Measurements from ENCODE around the gene MORN5. TPM values are rescaled to one million over a fixed set of nuclear protein-coding genes. Genes with fewer than 3 reads are reported as not detected.

Gene MORN5
- total RNA-seq, 2 experiments from 2014 or later = not detected

- Mint-ChIP-seq H3K9me3 (no peaks in the 10 kb centered on the region), H3K27ac (no peak overlapping the region), H3K4me3 (no peak overlapping the region), H3K36me3 (no peaks in the 10 kb centered on the region), H3K4me1 (peaks cover 15% of the 10 kb centered on the region), H3K27me3 (peaks cover 31% of the 10 kb centered on the region)
- no peak for DNase-seq
These were observed 38.3 kb upstream of the MORN5 start for GRCh38 chr9:122121391-122121790.

GRCh38 chr9:122121931-122122330 lies 37.8 kb upstream of the MORN5 start:
- Mint-ChIP-seq H3K4me1 (peaks cover 19% of the 10 kb centered on the region), H3K4me3 (no peak overlapping the region), H3K36me3 (no peaks in the 10 kb centered on the region), H3K27ac (no peak overlapping the region), H3K27me3 (peaks cover 35% of the 10 kb centered on the region), H3K9me3 (no peaks in the 10 kb centered on the region)
- DNase-seq = no peak

GRCh38 chr9:122122468-122122867 lies 37.2 kb upstream of the MORN5 start:
- no peaks in the 10 kb centered on the region for H3K36me3 Mint-ChIP-seq
- no peaks in the 10 kb centered on the region for H3K9me3 Mint-ChIP-seq
- H3K27me3 Mint-ChIP-seq = peaks cover 35% of the 10 kb centered on the region
- H3K4me3 Mint-ChIP-seq = no peak overlapping the region
- H3K4me1 Mint-ChIP-seq = peaks cover 21% of the 10 kb centered on the region
- no peak for DNase-seq
- no peak overlapping the region for H3K27ac Mint-ChIP-seq

GRCh38 chr9:122122903-122123632 lies 36.6 kb upstream of the MORN5 start:
- no peaks in the 10 kb centered on the region for H3K36me3 Mint-ChIP-seq
- H3K9me3 Mint-ChIP-seq = no peaks in the 10 kb centered on the region
- peak; percentile 68 for DNase-seq
- H3K27me3 Mint-ChIP-seq = peaks cover 35% of the 10 kb centered on the region
- H3K27ac Mint-ChIP-seq = no peak overlapping the region
- H3K4me3 Mint-ChIP-seq = no peak overlapping the region
- peaks cover 23% of the 10 kb centered on the region for H3K4me1 Mint-ChIP-seq

- H3K4me1 Mint-ChIP-seq = peaks cover 23% of the 10 kb centered on the region
- no peak overlapping the region for H3K27ac Mint-ChIP-seq
- H3K9me3 Mint-ChIP-seq = no peaks in the 10 kb centered on the region
- H3K36me3 Mint-ChIP-seq = no peaks in the 10 kb centered on the region
- peaks cover 35% of the 10 kb centered on the region for H3K27me3 Mint-ChIP-seq
- DNase-seq = no peak
- H3K4me3 Mint-ChIP-seq = no peak overlapping the region
These were observed 35.7 kb upstream of the MORN5 start for GRCh38 chr9:122124048-122124447.

GRCh38 chr9:122124528-122124927 lies 35.2 kb upstream of the MORN5 start:
- no peak for DNase-seq
- H3K9me3 Mint-ChIP-seq = no peaks in the 10 kb centered on the region
- no peaks in the 10 kb centered on the region for H3K36me3 Mint-ChIP-seq
- no peak overlapping the region for H3K27ac Mint-ChIP-seq
- H3K27me3 Mint-ChIP-seq = peaks cover 38% of the 10 kb centered on the region
- no peak overlapping the region for H3K4me3 Mint-ChIP-seq
- peaks cover 23% of the 10 kb centered on the region for H3K4me1 Mint-ChIP-seq

GRCh38 chr9:122125158-122125508 lies 34.6 kb upstream of the MORN5 start:
- Mint-ChIP-seq H3K27me3 (peaks cover 38% of the 10 kb centered on the region), H3K4me1 (peaks cover 23% of the 10 kb centered on the region), H3K27ac (no peak overlapping the region), H3K4me3 (no peak overlapping the region), H3K36me3 (no peaks in the 10 kb centered on the region), H3K9me3 (no peaks in the 10 kb centered on the region)
- peak; percentile 77 for DNase-seq

GRCh38 chr9:122125509-122126330 lies 34.0 kb upstream of the MORN5 start:
- H3K4me1 Mint-ChIP-seq = peaks cover 23% of the 10 kb centered on the region
- no peak overlapping the region for H3K27ac Mint-ChIP-seq
- no peak overlapping the region for H3K4me3 Mint-ChIP-seq
- no peaks in the 10 kb centered on the region for H3K36me3 Mint-ChIP-seq
- H3K27me3 Mint-ChIP-seq = peaks cover 38% of the 10 kb centered on the region
- DNase-seq = no peak
- H3K9me3 Mint-ChIP-seq = no peaks in the 10 kb centered on the region

GRCh38 chr9:122126331-122127261 lies 33.1 kb upstream of the MORN5 start:
- no peak for DNase-seq
- Mint-ChIP-seq H3K4me3 (peak overlapping the region; percentile 64), H3K36me3 (no peaks in the 10 kb centered on the region), H3K27ac (peak overlapping the region; percentile 5), H3K9me3 (no peaks in the 10 kb centered on the region), H3K27me3 (peaks cover 38% of the 10 kb centered on the region), H3K4me1 (peaks cover 23% of the 10 kb centered on the region)

- Mint-ChIP-seq H3K9me3 (no peaks in the 10 kb centered on the region), H3K4me1 (peaks cover 20% of the 10 kb centered on the region), H3K27ac (peak overlapping the region; percentile 1), H3K4me3 (no peak overlapping the region), H3K36me3 (no peaks in the 10 kb centered on the region), H3K27me3 (peaks cover 38% of the 10 kb centered on the region)
- DNase-seq = peak; percentile 32
These were observed 32.3 kb upstream of the MORN5 start for GRCh38 chr9:122127396-122127798.

GRCh38 chr9:122128007-122128968 lies 31.4 kb upstream of the MORN5 start:
- no peak overlapping the region for H3K4me3 Mint-ChIP-seq

GRCh38 chr9:122128969-122129343 lies 30.8 kb upstream of the MORN5 start:
- no peak overlapping the region for H3K27ac Mint-ChIP-seq

More at GRCh38 chr9:122128007-122128968, 31.4 kb upstream of the MORN5 start:
- Mint-ChIP-seq H3K36me3 (no peaks in the 10 kb centered on the region), H3K27me3 (peaks cover 35% of the 10 kb centered on the region), H3K4me1 (peaks cover 17% of the 10 kb centered on the region), H3K9me3 (no peaks in the 10 kb centered on the region), H3K27ac (peak overlapping the region; percentile 1)
- DNase-seq = no peak

GRCh38 chr9:122129969-122130368 lies 29.7 kb upstream of the MORN5 start:
- H3K9me3 Mint-ChIP-seq = no peaks in the 10 kb centered on the region
- no peak for DNase-seq
- no peaks in the 10 kb centered on the region for H3K36me3 Mint-ChIP-seq
- peaks cover 21% of the 10 kb centered on the region for H3K27me3 Mint-ChIP-seq
- no peak overlapping the region for H3K4me3 Mint-ChIP-seq
- no peak overlapping the region for H3K27ac Mint-ChIP-seq
- H3K4me1 Mint-ChIP-seq = peaks cover 16% of the 10 kb centered on the region

More at GRCh38 chr9:122128969-122129343, 30.8 kb upstream of the MORN5 start:
- Mint-ChIP-seq H3K27me3 (peaks cover 31% of the 10 kb centered on the region), H3K4me1 (peaks cover 17% of the 10 kb centered on the region), H3K4me3 (no peak overlapping the region), H3K9me3 (no peaks in the 10 kb centered on the region), H3K36me3 (no peaks in the 10 kb centered on the region)
- no peak for DNase-seq

- no peak overlapping the region for H3K4me3 Mint-ChIP-seq
- H3K27ac Mint-ChIP-seq = no peak overlapping the region
- no peak for DNase-seq
- no peaks in the 10 kb centered on the region for H3K36me3 Mint-ChIP-seq
- no peaks in the 10 kb centered on the region for H3K9me3 Mint-ChIP-seq
- H3K4me1 Mint-ChIP-seq = peaks cover 11% of the 10 kb centered on the region
- H3K27me3 Mint-ChIP-seq = peaks cover 12% of the 10 kb centered on the region
These were observed 28.9 kb upstream of the MORN5 start for GRCh38 chr9:122130837-122131236.

Data from activated naive CD8-positive, alpha-beta T cell treated with anti-CD3 and anti-CD28 coated beads for 36 hours (primary cell).